Immature natural killer cell (primary cell): ENCODE measurements around the gene C12orf57. TPM values are rescaled to one million over a fixed set of nuclear protein-coding genes. Genes with fewer than 3 reads are reported as not detected.

Experiments
- DNase-seq, 3 donors: peaks; one replicate each; pipeline ENCODE4 v3.0.0; 2022; ENCODE audit warnings: mixed read lengths in 1 of 3
- H3K27ac Mint-ChIP-seq, 6 donors: one replicate each; pipeline ENCODE4 v1.8.0; 2020; ENCODE audit warnings: mixed read lengths in 6 of 6, mild to moderate bottlenecking in 5 of 6, inconsistent platforms in 4 of 6, moderate library complexity in 3 of 6
- H3K27me3 Mint-ChIP-seq, 3 donors: one replicate each; pipeline ENCODE4 v1.8.0; 2020 to 2021; ENCODE audit warnings: low read depth in 3 of 3, mild to moderate bottlenecking in 3 of 3, mixed read lengths in 3 of 3, moderate library complexity in 3 of 3, inconsistent platforms in 1 of 3
- H3K36me3 Mint-ChIP-seq, 3 donors: one replicate each; pipeline ENCODE4 v1.8.0; 2020; ENCODE audit warnings: mixed read lengths in 3 of 3, inconsistent platforms in 2 of 3, mild to moderate bottlenecking in 2 of 3
- H3K4me1 Mint-ChIP-seq, 2 donors: one replicate each; pipeline ENCODE4 v1.8.0; 2020; ENCODE audit warnings: inconsistent platforms in 2 of 2, mild to moderate bottlenecking in 2 of 2, mixed read lengths in 2 of 2, moderate library complexity in 1 of 2
- H3K4me3 Mint-ChIP-seq, 5 donors: one replicate each; pipeline ENCODE4 v1.8.0; 2020; ENCODE audit warnings: mild to moderate bottlenecking in 5 of 5, mixed read lengths in 5 of 5, inconsistent platforms in 3 of 5, moderate library complexity in 3 of 5
- H3K9me3 Mint-ChIP-seq, 6 donors: one replicate each; pipeline ENCODE4 v1.8.0; 2020; ENCODE audit warnings: mild to moderate bottlenecking in 6 of 6, mixed read lengths in 6 of 6, inconsistent platforms in 4 of 6, moderate library complexity in 3 of 6
- polyA plus RNA-seq, 3 donors: library from polyadenylated mRNA; unstranded; fragments of 300-500 nt; fragmentation: Illumina TruSeq; gene quantifications; one replicate each; pipeline ENCODE4 v1.2.3, GENCODE V29; 2021

The C12orf57 gene
- polyA plus RNA-seq, 3 donors from 2014 or later, result 83.7 to 315 (median 170) TPM

- Mint-ChIP-seq H3K4me3 (peak overlapping the region; percentile 77 to 98 (median 96)), H3K36me3 (peaks cover 21 to 56% (median 37%) of the 10 kb centered on the region in 3 donors), H3K27ac (peak overlapping the region; percentile 95 to 100 (median 99)), H3K9me3 (no peaks in the 10 kb centered on the region), H3K27me3 (peaks cover 30 to 63% (median 41%) of the 10 kb centered on the region in 3 donors), H3K4me1 (peaks cover 99 to 100% of the 10 kb centered on the region in 2 donors)
- peak; percentile 72 to 79 (median 76) for DNase-seq
These were observed 13.4 kb downstream of the C12orf57 start for GRCh38 chr12:6957151-6957701.

DNA sequence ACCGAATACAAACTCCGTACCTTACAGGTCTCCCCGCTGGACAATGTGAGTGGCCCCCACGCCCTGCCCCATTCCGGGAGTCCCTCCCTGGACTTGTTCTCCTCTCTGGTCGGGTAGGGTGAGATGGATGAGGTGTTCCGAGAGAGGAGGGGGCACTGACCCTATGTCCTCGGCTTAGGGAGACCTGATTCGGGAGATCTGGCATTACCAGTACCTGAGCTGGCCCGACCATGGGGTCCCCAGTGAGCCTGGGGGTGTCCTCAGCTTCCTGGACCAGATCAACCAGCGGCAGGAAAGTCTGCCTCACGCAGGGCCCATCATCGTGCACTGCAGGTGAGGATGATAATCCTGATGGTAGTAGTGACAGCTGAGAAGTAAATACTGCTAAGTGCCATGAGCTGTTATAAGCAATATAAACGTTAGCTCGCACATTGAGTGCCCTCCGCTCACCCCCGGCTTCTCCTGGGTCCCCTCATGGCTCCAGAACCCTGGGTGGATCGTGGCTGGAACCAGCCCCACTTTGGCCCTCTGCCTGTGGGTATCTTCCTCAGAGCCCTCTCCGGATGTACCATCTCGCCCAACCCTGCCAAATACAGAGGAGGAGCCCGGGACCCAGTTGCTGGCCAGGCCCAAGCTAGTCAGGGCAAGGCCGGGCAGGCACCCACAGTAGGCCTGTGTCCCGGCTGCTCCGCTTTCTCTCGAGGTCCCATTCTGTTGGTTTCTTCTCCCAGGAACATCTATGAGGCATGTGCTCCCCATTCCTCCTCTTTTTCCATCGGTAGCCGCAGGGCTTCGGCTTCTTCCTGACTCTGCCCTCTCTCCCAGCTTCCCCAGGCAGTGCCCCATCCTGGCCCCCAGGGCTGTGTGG is 14.2 kb downstream of the C12orf57 start:
- Mint-ChIP-seq H3K36me3 (peaks cover 21 to 51% (median 31%) of the 10 kb centered on the region in 3 donors), H3K4me3 (peak overlapping the region; percentile 86 to 98 (median 91)), H3K27ac (peak overlapping the region; percentile 95 to 100 (median 99)), H3K4me1 (peaks cover 93 to 94% of the 10 kb centered on the region in 2 donors), H3K9me3 (no peaks in the 10 kb centered on the region), H3K27me3 (peaks cover 30 to 59% (median 34%) of the 10 kb centered on the region in 3 donors)
- no peak for DNase-seq

DNA sequence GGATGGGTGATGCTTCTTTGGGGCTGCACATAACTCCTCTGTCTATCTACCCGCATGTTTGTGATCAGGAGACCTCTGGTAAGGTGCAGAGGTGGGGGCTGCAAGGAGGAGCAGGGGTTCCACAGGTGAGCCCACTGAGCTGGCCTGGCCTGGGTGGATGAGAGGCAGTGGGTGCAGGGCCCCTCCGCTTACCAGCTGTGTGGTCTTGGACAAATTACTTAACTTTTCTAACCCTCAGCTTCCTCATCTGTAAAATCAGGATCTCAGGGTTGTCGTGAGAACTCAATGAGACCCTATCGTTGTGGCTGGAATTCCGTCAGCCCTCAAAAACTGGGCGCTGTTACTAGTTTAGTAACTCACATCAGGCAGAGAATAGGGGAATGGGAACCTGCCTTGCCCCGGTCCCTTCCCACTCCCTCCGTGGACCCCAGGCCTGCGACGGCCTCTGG is 14.8 kb downstream of the C12orf57 start:
- H3K4me1 Mint-ChIP-seq, result peaks cover 86 to 87% of the 10 kb centered on the region in 2 donors
- H3K4me3 Mint-ChIP-seq, result peak overlapping the region; percentile 86 to 98 (median 91)
- peak overlapping the region; percentile 95 to 100 (median 99) for H3K27ac Mint-ChIP-seq
- H3K36me3 Mint-ChIP-seq, result peaks cover 21 to 50% (median 31%) of the 10 kb centered on the region in 3 donors
- H3K27me3 Mint-ChIP-seq, result peaks cover 25 to 53% (median 28%) of the 10 kb centered on the region in 3 donors
- H3K9me3 Mint-ChIP-seq, result no peaks in the 10 kb centered on the region
- no peak for DNase-seq

- H3K36me3 Mint-ChIP-seq, result peaks cover 21 to 47% (median 31%) of the 10 kb centered on the region in 3 donors
- H3K4me1 Mint-ChIP-seq, result peaks cover 80 to 84% of the 10 kb centered on the region in 2 donors
- H3K27ac Mint-ChIP-seq, result peak overlapping the region; percentile 95 to 100 (median 99)
- H3K9me3 Mint-ChIP-seq, result no peaks in the 10 kb centered on the region
- DNase-seq, result peak; percentile 84 to 89 (median 87)
- peaks cover 19 to 47% (median 22%) of the 10 kb centered on the region in 3 donors for H3K27me3 Mint-ChIP-seq
- H3K4me3 Mint-ChIP-seq, result peak overlapping the region; percentile 86 to 98 (median 91)
These were observed 15.4 kb downstream of the C12orf57 start for GRCh38 chr12:6959058-6959804.

GRCh38 chr12:6959805-6960592 is 16.2 kb downstream of the C12orf57 start:
- Mint-ChIP-seq H3K4me3 (peak overlapping the region; percentile 86 to 98 (median 91)), H3K36me3 (peaks cover 21 to 44% (median 31%) of the 10 kb centered on the region in 3 donors), H3K9me3 (no peaks in the 10 kb centered on the region), H3K27me3 (peaks cover 15 to 40% (median 19%) of the 10 kb centered on the region in 3 donors), H3K27ac (peak overlapping the region; percentile 95 to 100 (median 99)), H3K4me1 (peaks cover 78 to 84% of the 10 kb centered on the region in 2 donors)
- no peak for DNase-seq

GRCh38 chr12:6960593-6961277 is 16.9 kb downstream of the C12orf57 start:
- peak overlapping the region; percentile 70 to 82 (median 81) for H3K4me3 Mint-ChIP-seq
- H3K9me3 Mint-ChIP-seq, result no peaks in the 10 kb centered on the region
- peaks cover 75 to 84% of the 10 kb centered on the region in 2 donors for H3K4me1 Mint-ChIP-seq
- peaks cover 21 to 51% (median 36%) of the 10 kb centered on the region in 3 donors for H3K36me3 Mint-ChIP-seq
- peaks cover 15 to 35% (median 18%) of the 10 kb centered on the region in 3 donors for H3K27me3 Mint-ChIP-seq
- peak overlapping the region; percentile 95 to 99 (median 97) for H3K27ac Mint-ChIP-seq
- peak; percentile 60 to 72 (median 60) for DNase-seq

- H3K4me1 Mint-ChIP-seq, result peaks cover 70 to 82% of the 10 kb centered on the region in 2 donors
- H3K27me3 Mint-ChIP-seq, result peaks cover 15 to 33% (median 16%) of the 10 kb centered on the region in 3 donors
- peak overlapping the region; percentile 70 to 82 (median 81) for H3K4me3 Mint-ChIP-seq
- peak overlapping the region; percentile 95 to 99 (median 97) for H3K27ac Mint-ChIP-seq
- DNase-seq, result peak; percentile 83 to 89 (median 83)
- no peaks in the 10 kb centered on the region for H3K9me3 Mint-ChIP-seq
- peaks cover 21 to 49% (median 33%) of the 10 kb centered on the region in 3 donors for H3K36me3 Mint-ChIP-seq
These were observed 17.5 kb downstream of the C12orf57 start for GRCh38 chr12:6961278-6961694.

DNA sequence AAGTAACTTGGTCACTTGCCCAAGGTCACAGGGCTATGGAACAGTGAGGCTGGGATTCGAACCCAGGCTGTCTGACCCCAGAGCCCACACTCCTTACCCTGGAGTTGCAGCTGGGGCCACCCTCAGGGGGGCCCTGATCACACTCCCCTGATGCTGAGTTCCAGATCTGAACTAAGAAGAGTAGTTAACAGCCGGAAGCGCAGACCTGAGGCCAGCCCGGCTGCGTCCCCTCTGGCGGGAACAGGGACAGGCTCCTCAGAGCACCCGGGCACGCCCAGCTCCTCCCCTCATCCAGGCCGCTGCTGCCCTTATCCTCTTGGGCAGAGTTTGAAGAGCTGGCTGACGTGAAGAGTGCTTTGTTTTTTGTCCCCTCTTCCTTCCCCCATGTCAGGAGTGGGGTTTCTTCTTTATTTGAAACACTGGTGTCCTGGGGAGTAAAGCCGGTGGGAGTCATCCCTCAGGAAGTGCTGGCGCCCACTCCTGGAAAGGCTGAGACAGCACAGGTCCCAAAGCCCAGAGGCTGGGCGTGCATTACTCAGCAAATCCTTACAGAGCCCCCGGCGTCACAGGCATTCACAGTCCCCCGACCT is 18.0 kb downstream of the C12orf57 start:
- Mint-ChIP-seq H3K36me3 (peaks cover 18 to 47% (median 31%) of the 10 kb centered on the region in 3 donors), H3K4me3 (peak overlapping the region; percentile 70 to 82 (median 81)), H3K27me3 (peaks cover 10 to 28% (median 12%) of the 10 kb centered on the region in 3 donors), H3K27ac (peak overlapping the region; percentile 95 to 99 (median 97)), H3K4me1 (peaks cover 65 to 79% of the 10 kb centered on the region in 2 donors), H3K9me3 (no peaks in the 10 kb centered on the region)
- DNase-seq, result no peak

GRCh38 chr12:6962285-6963015 is 18.6 kb downstream of the C12orf57 start:
- peak overlapping the region; percentile 95 to 99 (median 97) for H3K27ac Mint-ChIP-seq
- H3K4me3 Mint-ChIP-seq, result peak overlapping the region in 3 of 5 donors; percentile 30 to 81 (median 40)
- H3K4me1 Mint-ChIP-seq, result peaks cover 58 to 72% of the 10 kb centered on the region in 2 donors
- H3K27me3 Mint-ChIP-seq, result peaks cover 8 to 22% (median 9%) of the 10 kb centered on the region in 3 donors
- peaks cover 13 to 44% (median 25%) of the 10 kb centered on the region in 3 donors for H3K36me3 Mint-ChIP-seq
- no peak for DNase-seq
- no peaks in the 10 kb centered on the region for H3K9me3 Mint-ChIP-seq

DNA sequence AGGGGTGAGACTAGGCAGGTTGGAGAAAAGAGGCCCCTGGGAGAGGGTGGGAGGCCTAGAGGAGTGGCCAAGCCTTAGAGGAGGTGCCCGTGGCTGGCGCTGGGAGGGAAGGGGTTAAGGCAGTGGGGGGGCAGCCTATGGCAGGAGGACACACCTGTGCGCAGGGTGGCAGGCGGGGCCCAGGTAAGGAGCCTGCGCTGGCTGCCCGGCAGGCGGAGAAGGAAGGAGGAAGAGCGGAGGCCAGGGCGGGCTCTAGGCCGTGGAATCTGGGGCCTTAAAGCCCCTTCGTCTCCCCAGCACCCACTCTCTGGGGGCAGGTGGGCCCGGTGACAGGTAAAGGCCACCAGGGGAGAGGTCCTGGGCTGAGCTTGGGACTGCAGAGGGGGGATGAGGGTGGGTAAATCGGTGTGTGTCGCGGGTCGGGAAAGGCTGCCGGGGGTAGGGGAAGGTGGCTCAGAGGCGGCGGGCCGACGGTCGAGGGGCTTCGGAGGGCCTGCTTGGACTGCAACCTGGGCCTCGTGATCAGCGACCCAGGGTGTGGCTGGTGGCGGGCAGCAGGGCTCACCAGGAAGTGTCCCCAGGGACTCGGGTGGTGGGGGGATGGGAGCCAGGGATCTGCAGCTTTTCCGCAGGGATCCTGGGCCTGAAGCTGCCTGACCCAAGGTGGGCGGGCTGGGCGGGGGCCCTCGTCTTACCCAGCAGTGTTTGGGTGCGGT is 19.4 kb downstream of the C12orf57 start:
- Mint-ChIP-seq H3K27ac (peak overlapping the region in 2 of 6 donors; percentile 95 to 98), H3K4me3 (peak overlapping the region in 1 of 5 donors; percentile 12), H3K4me1 (peaks cover 51 to 65% of the 10 kb centered on the region in 2 donors), H3K27me3 (peaks cover 8 to 20% (median 9%) of the 10 kb centered on the region in 3 donors), H3K9me3 (no peaks in the 10 kb centered on the region), H3K36me3 (peaks cover 13 to 42% (median 25%) of the 10 kb centered on the region in 3 donors)
- no peak for DNase-seq
